HepG2 (cell line): ENCODE data around the gene DIPK1A. TPM values are rescaled to one million over a fixed set of nuclear protein-coding genes. Genes with fewer than 3 reads are reported as not detected.

ENCODE experiments used
- ARID3A ChIP-seq: IDR thresholded peaks from 2 replicates; pipeline ENCODE4 v1.6.1; 2012; ENCODE audit warnings: low read depth, low read length, improper control_type of control experiment
- ELF3 ChIP-seq: IDR thresholded peaks from 2 replicates; pipeline ENCODE4 v1.6.1; 2016; ENCODE audit warnings: missing genetic modification reagents, missing compliant biosample characterization
- ERF ChIP-seq: IDR thresholded peaks from 2 replicates; pipeline ENCODE4 v1.6.1; 2018; ENCODE audit warnings: missing biosample characterization, missing genetic modification reagents
- FOXP4 ChIP-seq: sonication (generic); formaldehyde crosslinking; IDR thresholded peaks from 2 replicates; pipeline ENCODE4 v1.4.0; 2020; ENCODE audit warnings: missing genetic modification reagents
- HMGXB4 ChIP-seq, 2 experiments: sonication (generic) in 1 of 2; formaldehyde crosslinking in 1 of 2; IDR thresholded peaks; 2 replicates each; pipeline versions ENCODE4 v1.4.0 to v1.6.1; 2018 to 2020; ENCODE audit warnings: missing genetic modification reagents in 2 of 2, borderline replicate concordance in 1 of 2, low read depth in 1 of 2, mild to moderate bottlenecking in 1 of 2, missing biosample characterization in 1 of 2
- KLF16 ChIP-seq, 2 experiments: sonication (generic) in 1 of 2; formaldehyde crosslinking in 1 of 2; IDR thresholded peaks; 2 replicates each; pipeline versions ENCODE4 v1.6.1 to v1.8.0; 2016 to 2023; ENCODE audit warnings: missing genetic modification reagents in 2 of 2, missing compliant biosample characterization in 1 of 2
- MATR3 ChIP-seq: sonication (generic); formaldehyde crosslinking; IDR thresholded peaks from 2 replicates; pipeline ENCODE4 v1.4.0; 2020; ENCODE audit warnings: missing genetic modification reagents
- NR2F6 ChIP-seq, 2 experiments: IDR thresholded peaks; 2 replicates each; pipeline ENCODE4 v1.6.1; 2016; ENCODE audit warnings: antibody characterized with exemption in 1 of 2, mild to moderate bottlenecking in 1 of 2
- POGK ChIP-seq: sonication (generic); formaldehyde crosslinking; conservative IDR thresholded peaks from 2 replicates; pipeline ENCODE4 v1.8.0; 2022; ENCODE audit warnings: mild to moderate bottlenecking, moderate library complexity, missing genetic modification reagents
- PPARG ChIP-seq: conservative IDR thresholded peaks from 2 replicates; pipeline ENCODE4 v1.6.1; 2016; ENCODE audit warnings: missing biosample characterization, missing genetic modification reagents
- SP5 ChIP-seq: IDR thresholded peaks from 2 replicates; pipeline ENCODE4 v1.6.1; 2016; ENCODE audit warnings: low read depth, borderline replicate concordance
- STAG1 ChIP-seq: sonication (generic); formaldehyde crosslinking; IDR thresholded peaks from 2 replicates; pipeline ENCODE4 v1.4.0; 2020; ENCODE audit warnings: missing genetic modification reagents
- ZNF33A ChIP-seq: sonication (generic); formaldehyde crosslinking; IDR thresholded peaks from 2 replicates; pipeline ENCODE4 v1.5.1; 2020; ENCODE audit warnings: missing genetic modification reagents, mild to moderate bottlenecking, moderate library complexity, borderline replicate concordance
- ZNF451 ChIP-seq: sonication (generic); formaldehyde crosslinking; IDR thresholded peaks from 2 replicates; pipeline ENCODE4 v1.5.0; 2020; ENCODE audit warnings: mild to moderate bottlenecking, missing genetic modification reagents
- ZNF510 ChIP-seq: sonication (generic); formaldehyde crosslinking; IDR thresholded peaks from 2 replicates; pipeline ENCODE4 v1.4.0; 2020; ENCODE audit warnings: low read depth, mild to moderate bottlenecking, missing genetic modification reagents
- ZNF530 ChIP-seq: sonication (generic); formaldehyde crosslinking; IDR thresholded peaks from 2 replicates; pipeline ENCODE4 v1.5.0; 2020; ENCODE audit warnings: low read depth, mild to moderate bottlenecking, missing genetic modification reagents
- ZNF597 ChIP-seq: sonication (generic); formaldehyde crosslinking; IDR thresholded peaks from 2 replicates; pipeline ENCODE4 v1.5.0; 2020; ENCODE audit warnings: missing genetic modification reagents
- ZNF652 ChIP-seq: IDR thresholded peaks from 2 replicates; pipeline ENCODE4 v1.6.1; 2016; ENCODE audit warnings: low read depth, borderline replicate concordance
- ZNF776 ChIP-seq: sonication (generic); formaldehyde crosslinking; IDR thresholded peaks from 2 replicates; pipeline ENCODE4 v1.4.0; 2020; ENCODE audit warnings: mild to moderate bottlenecking, missing genetic modification reagents
- ZNF788 ChIP-seq: sonication (generic); formaldehyde crosslinking; IDR thresholded peaks from 2 replicates; pipeline ENCODE4 v1.5.0; 2020; ENCODE audit warnings: mild to moderate bottlenecking, missing genetic modification reagents, borderline replicate concordance
- ZSCAN22 ChIP-seq: sonication (generic); formaldehyde crosslinking; IDR thresholded peaks from 2 replicates; pipeline ENCODE4 v1.4.0; 2020; ENCODE audit warnings: mild to moderate bottlenecking, missing genetic modification reagents
- ZSCAN9 ChIP-seq: IDR thresholded peaks from 2 replicates; pipeline ENCODE4 v1.6.1; 2016; ENCODE audit warnings: borderline replicate concordance
- polyA plus RNA-seq, 8 experiments: library from polyadenylated mRNA; depleted of rRNA in 3 of 8; stranded (reverse) in 7 of 8; unstranded in 1 of 8; fragments of >200 nt; fragmentation: Illumina TruSeq in 4 of 8; extraction: Trizol in 4 of 8; gene quantifications; 2 replicates each; pipeline versions ENCODE4 v1.2.1 to v1.2.3, GENCODE V29; 2011 to 2016; ENCODE audit warnings: low read depth in 4 of 8, missing spikeins in 1 of 8, mixed read lengths in 1 of 8; ENCODE audit not compliant: insufficient read depth in 1 of 8
- total RNA-seq, 5 experiments: library from RNA; depleted of rRNA; stranded (reverse); fragments of >200 nt; fragmentation: Illumina TruSeq; extraction: Trizol; gene quantifications; 2 replicates each; pipeline ENCODE4 v1.2.3, GENCODE V29; 2016; ENCODE audit warnings: low read depth in 1 of 5

DIPK1A gene
- total and polyA plus RNA-seq, 2 of the 13 experiments (the other 11 are each of a cell fraction or from before 2014, with no cell fraction given): 8.4 TPM

GRCh38 chr1:92994105-92994712 is 32.9 kb upstream of the DIPK1A start (continued):
- TF ChIP-seq SP5 (CRISPR knock-in tag) (no peak), ZNF530 (CRISPR knock-in tag) (no peak), HMGXB4 (CRISPR knock-in tag; IDR thresholded peaks at IDR 0.05; ENCODE audit: borderline replicate concordance in 1 of 2, low read depth in 1 of 2) (peak in 1 of 2 experiments; percentile 58; a peak in 1 of 4 replicates), ARID3A (peak; percentile 66; the same call in 1 of the 2 replicates), ZNF788 (no peak), KLF16 (CRISPR knock-in tag; IDR thresholded peaks at IDR 0.05) (peak in 1 of 2 experiments; percentile 46; a peak in 1 of 4 replicates), MATR3 (CRISPR knock-in tag) (no peak), ZNF451 (CRISPR knock-in tag) (no peak), ZNF510 (CRISPR knock-in tag) (no peak), ZNF33A (CRISPR knock-in tag) (no peak), FOXP4 (CRISPR knock-in tag) (no peak), ERF (CRISPR knock-in tag) (no peak), POGK (no peak), ZNF597 (no peak), PPARG (CRISPR knock-in tag) (peak; percentile 41; the same call in 1 of the 2 replicates), NR2F6 (IDR thresholded peaks at IDR 0.05) (0 out of 2 replicates have a peak, but pooled peaks have one; percentile 36), NR2F6 (CRISPR knock-in tag; IDR thresholded peaks at IDR 0.05) (peak; percentile 36; the same call in 1 of the 2 replicates), ZSCAN9 (CRISPR knock-in tag) (no peak), ZNF652 (CRISPR knock-in tag) (no peak), ZSCAN22 (no peak), ELF3 (CRISPR knock-in tag) (peak; percentile 35; the same call in 1 of the 2 replicates), STAG1 (CRISPR knock-in tag) (peak; percentile 93), ZNF776 (no peak)
